Testis (tissue), 2 donors: ENCODE data around the gene EMB.
"Not testable (repeated sequence)": the region's sequence is repeated elsewhere in the genome, so short reads cannot be mapped to it uniquely, and the experiment has no call there.

Experiments
- CTCF ChIP-seq, 3 experiments: fragments of 450-650 bp in 2 of 3; fragments of 200-600 bp in 1 of 3; sonication (generic) in 1 of 3; IDR thresholded peaks; one replicate each; pipeline ENCODE4 v1.5.1; 2016 to 2019; ENCODE audit warnings: antibody characterized with exemption in 3 of 3, mild to moderate bottlenecking in 2 of 3, moderate library complexity in 1 of 3
- POLR2A ChIP-seq: fragments of 450-650 bp; IDR thresholded peaks from one replicate; pipeline ENCODE4 v1.6.1; 2017; ENCODE audit warnings: antibody characterized with exemption, mild to moderate bottlenecking, moderate library complexity

- not testable (repeated sequence) for TF ChIP-seq CTCF (IDR thresholded peaks at IDR 0.05); POLR2A
Measured at GRCh38 chr5:50364535-50365309, 76.4 kb downstream of the EMB start.
